ENCODE data around the gene HS3ST5. TPM values are rescaled to one million over a fixed set of nuclear protein-coding genes. Genes with fewer than 3 reads are reported as not detected.
"Not testable (repeated sequence)": the region's sequence is repeated elsewhere in the genome, so short reads cannot be mapped to it uniquely, and the experiment has no call there.

HS3ST5 gene
- total and polyA plus RNA-seq, 4 donors: not detected

GRCh38 chr6:114051031-114051430 lies 291.8 kb downstream of the HS3ST5 start:
- Histone ChIP-seq H3K36me3 (ENCODE audit: control insufficient read depth in 4 of 4, insufficient read depth in 3 of 4, low read depth in 1 of 4, low read length in 3 of 4) (no peaks in the 10 kb centered on the region), H3K4me1 (ENCODE audit: control insufficient read depth in 4 of 4, insufficient read depth in 4 of 4, low read length in 3 of 4) (no peaks in the 10 kb centered on the region), H3K9me3 (ENCODE audit: control insufficient read depth in 4 of 4, low read length in 3 of 4) (peaks cover 0 to 2% (median 0%) of the 10 kb centered on the region in 4 donors), H3K4me3 (ENCODE audit: low read depth in 1 of 3, low read length in 3 of 3) (no peak overlapping the region), H3K9ac (ENCODE audit: low read depth in 1 of 2, low read length in 2 of 2) (no peak overlapping the region), H3K27me3 (ENCODE audit: control insufficient read depth in 4 of 4, insufficient read depth in 4 of 4, low read length in 3 of 4) (no peaks in the 10 kb centered on the region), H3K27ac (ENCODE audit: low read depth in 1 of 2, low read length in 2 of 2) (no peak overlapping the region)
- WGBS: 87% methylated on average over 1 of the region's 1 CpG
- no peak for TF ChIP-seq HNF4G (IDR thresholded peaks at IDR 0.05)
- TF ChIP-seq ZBTB33 (IDR thresholded peaks at IDR 0.05): no peak
- TF ChIP-seq FOXA1 (IDR thresholded peaks at IDR 0.05): no peak
- TF ChIP-seq FOXA2 (IDR thresholded peaks at IDR 0.05): no peak
- TF ChIP-seq RXRA (IDR thresholded peaks at IDR 0.05): no peak
- no peak for TF ChIP-seq HNF4A (conservative IDR thresholded peaks at IDR 0.05)
- no peak for TF ChIP-seq MAX (IDR thresholded peaks at IDR 0.05)
- no peak for DNase-seq (ENCODE audit: low spot score)

- no peaks in the 10 kb centered on the region for H3K36me3 ChIP-seq (ENCODE audit: control insufficient read depth in 4 of 4, insufficient read depth in 3 of 4, low read depth in 1 of 4, low read length in 3 of 4)
- H3K9ac ChIP-seq (ENCODE audit: low read depth in 1 of 2, low read length in 2 of 2): no peak overlapping the region
- no peak for TF ChIP-seq RAD21 (IDR thresholded peaks at IDR 0.05)
- no peak for TF ChIP-seq YY1 (IDR thresholded peaks at IDR 0.05)
- TF ChIP-seq JUND (IDR thresholded peaks at IDR 0.05): no peak
- no peak for TF ChIP-seq HNF4G (IDR thresholded peaks at IDR 0.05)
- no peak overlapping the region for H3K27ac ChIP-seq (ENCODE audit: low read depth in 1 of 2, low read length in 2 of 2)
- no peak overlapping the region for H3K4me3 ChIP-seq (ENCODE audit: low read depth in 1 of 3, low read length in 3 of 3)
- 71% methylated on average over 2 of the region's 2 CpGs for WGBS
- peaks cover 0 to 2% (median 0%) of the 10 kb centered on the region in 4 donors for H3K9me3 ChIP-seq (ENCODE audit: control insufficient read depth in 4 of 4, low read length in 3 of 4)
- no peak for DNase-seq (ENCODE audit: low spot score)
- H3K4me1 ChIP-seq (ENCODE audit: control insufficient read depth in 4 of 4, insufficient read depth in 4 of 4, low read length in 3 of 4): no peaks in the 10 kb centered on the region
- H3K27me3 ChIP-seq (ENCODE audit: control insufficient read depth in 4 of 4, insufficient read depth in 4 of 4, low read length in 3 of 4): no peaks in the 10 kb centered on the region
These were observed 293.4 kb downstream of the HS3ST5 start for GRCh38 chr6:114049367-114049966.

- not testable (repeated sequence) for H3K9me3 ChIP-seq (ENCODE audit: control insufficient read depth in 4 of 4, low read length in 3 of 4); H3K36me3 ChIP-seq (ENCODE audit: control insufficient read depth in 4 of 4, insufficient read depth in 3 of 4, low read depth in 1 of 4, low read length in 3 of 4); H3K27ac ChIP-seq (ENCODE audit: low read depth in 1 of 2, low read length in 2 of 2); H3K27me3 ChIP-seq (ENCODE audit: control insufficient read depth in 4 of 4, insufficient read depth in 4 of 4, low read length in 3 of 4); H3K9ac ChIP-seq (ENCODE audit: low read depth in 1 of 2, low read length in 2 of 2); DNase-seq (ENCODE audit: low spot score); H3K4me1 ChIP-seq (ENCODE audit: control insufficient read depth in 4 of 4, insufficient read depth in 4 of 4, low read length in 3 of 4); H3K4me3 ChIP-seq (ENCODE audit: low read depth in 1 of 3, low read length in 3 of 3)
- WGBS: 90% methylated on average over 5 of the region's 5 CpGs
These were observed 298.3 kb downstream of the HS3ST5 start for GRCh38 chr6:114044566-114044965.

GRCh38 chr6:114042267-114043016 lies 300.4 kb downstream of the HS3ST5 start:
- Histone ChIP-seq H3K27me3 (ENCODE audit: control insufficient read depth in 4 of 4, insufficient read depth in 4 of 4, low read length in 3 of 4) (no peaks in the 10 kb centered on the region), H3K9me3 (ENCODE audit: control insufficient read depth in 4 of 4, low read length in 3 of 4) (no peaks in the 10 kb centered on the region), H3K9ac (ENCODE audit: low read depth in 1 of 2, low read length in 2 of 2) (no peak overlapping the region), H3K4me3 (ENCODE audit: low read depth in 1 of 3, low read length in 3 of 3) (no peak overlapping the region), H3K36me3 (ENCODE audit: control insufficient read depth in 4 of 4, insufficient read depth in 3 of 4, low read depth in 1 of 4, low read length in 3 of 4) (no peaks in the 10 kb centered on the region), H3K4me1 (ENCODE audit: control insufficient read depth in 4 of 4, insufficient read depth in 4 of 4, low read length in 3 of 4) (no peaks in the 10 kb centered on the region), H3K27ac (ENCODE audit: low read depth in 1 of 2, low read length in 2 of 2) (no peak overlapping the region)
- WGBS: 69% methylated on average over 7 of the region's 7 CpGs
- no peak for DNase-seq (ENCODE audit: low spot score)
- no peak for TF ChIP-seq RAD21 (IDR thresholded peaks at IDR 0.05)
- no peak for TF ChIP-seq HNF4G (IDR thresholded peaks at IDR 0.05)
- no peak for TF ChIP-seq CTCF (IDR thresholded peaks at IDR 0.05; ENCODE audit: low read depth, low read length, missing input control)
- no peak for TF ChIP-seq EGR1 (IDR thresholded peaks at IDR 0.05; ENCODE audit: low read depth in 2 of 2)
- no peak for TF ChIP-seq NR2F2 (IDR thresholded peaks at IDR 0.05)
- TF ChIP-seq HNF4A (conservative IDR thresholded peaks at IDR 0.05): no peak
- no peak for TF ChIP-seq ATF3 (IDR thresholded peaks at IDR 0.05)
- TF ChIP-seq JUND (IDR thresholded peaks at IDR 0.05): no peak
- TF ChIP-seq SP1 (IDR thresholded peaks at IDR 0.05): no peak
- no peak for TF ChIP-seq FOXA1 (IDR thresholded peaks at IDR 0.05)
- TF ChIP-seq YY1 (IDR thresholded peaks at IDR 0.05): no peak
- TF ChIP-seq TAF1 (conservative IDR thresholded peaks at IDR 0.05): no peak
